HG02678 (cell line): ENCODE measurements around the gene SLX4IP.
"Not testable (repeated sequence)": the region's sequence is repeated elsewhere in the genome, so short reads cannot be mapped to it uniquely, and the experiment has no call there.

Experiments used
- ATAC-seq: cut with Tn5 transposase; IDR thresholded peaks from one replicate; pipeline ENCODE4 v1.9.1; 2021; ENCODE audit warnings: mild to moderate bottlenecking, moderate library complexity; ENCODE audit not compliant: unreplicated experiment

The SLX4IP gene

DNA sequence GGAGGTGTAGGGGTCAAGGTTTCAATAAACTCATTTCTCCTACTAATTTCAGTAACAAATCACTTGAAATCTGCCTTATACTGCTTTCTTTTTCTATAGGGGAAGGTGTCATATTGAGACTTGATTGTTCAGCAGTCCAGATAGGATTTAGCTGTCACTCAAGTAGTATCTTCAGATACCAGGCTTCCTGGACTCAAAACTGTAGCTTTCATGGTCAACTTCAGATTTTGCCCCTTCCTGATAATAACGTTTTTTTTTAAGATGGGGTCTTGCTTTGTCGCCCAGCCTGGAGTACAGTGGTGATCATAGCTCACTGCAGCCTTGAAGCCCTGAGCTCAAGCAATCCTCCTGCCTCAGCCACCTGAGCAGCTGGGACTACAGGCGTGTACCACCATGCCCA is 160.9 kb downstream of the SLX4IP start:
- ATAC-seq: no peak

GRCh38 chr20:10596710-10597121 is 161.6 kb downstream of the SLX4IP start:
- ATAC-seq: no peak

DNA sequence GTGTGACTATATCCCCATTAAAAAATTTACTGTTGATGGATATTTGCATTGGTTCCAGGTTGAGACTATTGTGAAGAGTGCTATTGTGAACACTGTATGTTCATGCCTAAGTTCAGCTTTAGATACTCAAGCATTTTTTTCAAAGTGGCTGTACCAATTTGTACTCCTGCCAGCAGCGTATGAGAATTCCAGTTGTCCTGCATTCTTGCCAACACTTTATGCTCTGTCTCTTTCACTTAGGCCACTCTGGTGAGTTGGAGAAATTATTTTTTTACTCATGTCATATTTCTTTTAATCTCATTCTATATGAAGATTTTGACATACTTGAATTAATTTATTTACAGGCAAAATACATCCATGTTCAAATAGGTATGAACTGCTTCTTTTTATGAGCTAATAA is 162.5 kb downstream of the SLX4IP start:
- ATAC-seq: no peak

GRCh38 chr20:10602221-10602871 is 167.2 kb downstream of the SLX4IP start:
- no peak for ATAC-seq

DNA sequence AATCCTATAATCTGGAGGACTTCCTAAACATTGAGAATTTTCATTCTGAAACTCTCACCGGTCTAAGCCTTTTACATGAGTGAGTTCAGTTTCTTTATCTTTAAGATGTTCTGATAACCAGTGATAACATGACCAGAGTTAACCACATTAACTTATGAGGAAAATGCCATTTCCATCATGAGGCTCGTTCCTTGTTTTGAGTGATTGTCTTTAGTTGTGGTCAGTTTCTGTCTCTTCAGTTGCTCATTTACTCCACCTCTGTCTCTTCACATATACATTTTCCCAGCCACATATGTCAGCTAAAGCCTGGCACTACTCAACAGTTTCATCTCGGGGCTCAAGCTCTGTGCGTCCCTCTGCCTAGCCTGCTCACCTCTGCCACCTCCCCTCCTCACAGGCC is 168.3 kb downstream of the SLX4IP start:
- ATAC-seq: no peak

DNA sequence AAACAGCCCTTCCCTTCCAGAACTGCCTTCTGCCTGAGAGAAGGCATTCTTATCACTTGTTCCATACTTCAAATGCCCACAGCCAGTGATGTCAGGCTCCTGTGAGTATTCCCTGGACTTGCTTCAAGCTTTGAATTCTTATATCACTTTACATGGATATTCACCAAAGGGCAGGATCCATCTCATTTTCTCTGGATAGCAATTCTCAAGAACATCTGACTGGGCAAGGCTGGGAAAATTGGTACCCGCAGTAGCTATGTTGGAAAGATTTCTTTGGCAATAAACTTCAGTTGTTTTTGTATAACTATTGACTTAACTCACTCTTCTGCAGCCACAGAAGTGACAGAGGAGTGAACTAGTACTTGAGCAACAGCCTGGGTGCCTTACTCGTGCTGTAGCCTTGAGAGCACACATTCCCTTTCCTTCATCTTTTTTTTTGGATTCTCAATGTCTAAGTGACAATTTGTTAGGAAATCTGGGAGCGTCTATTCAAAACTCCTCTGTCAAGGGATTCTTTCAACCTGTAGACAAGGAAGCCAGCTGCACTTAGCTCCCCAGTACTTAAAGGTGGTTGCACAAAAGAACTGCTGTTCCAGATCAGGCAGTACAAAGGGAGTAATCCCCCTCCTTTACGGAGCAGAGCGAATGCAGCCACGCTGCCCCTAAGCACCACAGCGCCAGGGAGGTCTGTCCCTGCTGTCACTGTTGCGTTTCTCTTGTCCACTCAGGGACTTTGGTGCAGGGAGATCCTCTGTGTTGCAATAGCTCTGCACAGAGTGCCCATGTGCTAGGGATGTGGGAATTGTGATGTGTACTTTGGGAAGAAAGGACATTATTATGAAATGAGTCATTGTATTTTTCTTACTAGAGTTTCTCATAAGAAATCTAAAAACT is 169.1 kb downstream of the SLX4IP start:
- no peak for ATAC-seq

- no peak for ATAC-seq
These were observed 169.8 kb downstream of the SLX4IP start for GRCh38 chr20:10604865-10605440.

- no peak for ATAC-seq
These were observed 170.6 kb downstream of the SLX4IP start for GRCh38 chr20:10605547-10606195.

DNA sequence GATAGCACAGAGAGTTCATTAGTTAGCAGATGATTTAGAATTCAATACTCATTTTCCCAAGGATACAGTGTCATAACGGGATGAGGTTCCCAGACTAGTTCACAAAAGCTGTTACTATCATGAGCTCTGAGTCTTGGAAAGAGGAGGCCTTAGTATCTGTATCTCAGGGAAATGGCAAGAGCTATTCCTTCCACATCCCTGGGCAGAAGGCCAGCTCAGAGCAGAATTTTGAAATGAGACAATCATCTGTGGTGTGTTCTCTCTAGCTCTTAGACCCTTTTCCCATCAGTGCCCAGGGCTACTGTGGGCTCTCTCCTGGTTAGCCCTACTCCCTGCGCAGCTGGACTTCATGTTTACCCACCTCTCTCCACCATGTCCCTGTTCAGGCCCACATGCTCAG is 174.2 kb downstream of the SLX4IP start:
- ATAC-seq: no peak

DNA sequence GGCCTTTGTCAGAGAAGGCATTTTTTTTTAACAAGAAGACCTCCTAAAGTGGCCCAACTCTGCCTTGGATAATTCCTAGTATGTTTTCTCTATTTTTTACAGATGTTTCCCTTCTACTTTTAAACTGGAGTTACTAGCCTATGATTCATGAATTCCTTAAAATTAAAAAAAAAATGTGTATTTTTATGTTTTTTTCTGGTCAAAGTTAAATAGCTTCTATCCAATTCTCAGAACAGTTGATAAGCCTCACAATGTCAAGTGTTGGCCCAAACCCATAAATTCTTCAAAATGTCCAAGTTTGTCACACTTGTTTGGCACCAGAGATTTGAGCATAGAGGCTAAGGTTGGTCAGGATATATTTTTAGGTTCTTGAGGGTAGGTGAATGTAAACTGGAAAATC is 174.7 kb downstream of the SLX4IP start:
- ATAC-seq: no peak

DNA sequence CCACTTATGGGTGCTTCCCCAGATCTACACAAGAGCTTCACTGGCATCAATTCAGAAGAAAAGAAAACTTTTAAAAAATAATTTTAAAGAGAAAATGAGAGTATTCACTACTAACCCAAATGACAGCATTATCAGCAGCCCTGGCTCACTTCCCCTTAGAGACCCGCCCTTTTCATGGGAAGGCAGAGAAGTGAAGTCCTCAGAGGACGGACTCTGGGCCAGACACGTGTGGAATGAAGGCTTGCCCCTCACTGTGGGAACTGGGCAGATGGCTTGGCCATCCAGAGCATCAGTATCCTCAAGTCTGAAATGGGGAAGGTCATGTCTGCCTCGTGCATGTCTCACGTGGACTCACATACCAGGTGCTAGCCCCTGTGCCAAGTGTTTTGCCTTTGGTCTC is 175.1 kb downstream of the SLX4IP start:
- no peak for ATAC-seq

DNA sequence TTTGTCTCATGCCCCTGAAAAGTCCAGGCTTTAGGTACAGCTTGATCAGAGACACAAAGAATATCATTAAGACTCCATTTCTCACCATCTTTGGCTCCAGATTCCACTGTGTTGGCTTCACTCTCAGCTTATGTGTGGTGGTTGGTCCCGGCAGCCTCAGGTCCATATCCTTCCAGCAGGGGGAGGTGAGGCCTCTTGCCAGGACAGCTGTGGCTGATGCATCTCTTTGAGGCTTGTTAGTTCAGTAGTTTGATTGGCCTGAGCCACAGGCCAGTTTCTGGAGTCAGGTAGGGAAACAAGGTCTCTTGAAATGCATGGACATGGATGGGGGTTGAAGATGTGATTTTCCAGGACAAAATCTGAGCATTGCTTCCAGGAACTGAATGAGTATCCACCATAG is 176.3 kb downstream of the SLX4IP start:
- peak; percentile 83 for ATAC-seq

DNA sequence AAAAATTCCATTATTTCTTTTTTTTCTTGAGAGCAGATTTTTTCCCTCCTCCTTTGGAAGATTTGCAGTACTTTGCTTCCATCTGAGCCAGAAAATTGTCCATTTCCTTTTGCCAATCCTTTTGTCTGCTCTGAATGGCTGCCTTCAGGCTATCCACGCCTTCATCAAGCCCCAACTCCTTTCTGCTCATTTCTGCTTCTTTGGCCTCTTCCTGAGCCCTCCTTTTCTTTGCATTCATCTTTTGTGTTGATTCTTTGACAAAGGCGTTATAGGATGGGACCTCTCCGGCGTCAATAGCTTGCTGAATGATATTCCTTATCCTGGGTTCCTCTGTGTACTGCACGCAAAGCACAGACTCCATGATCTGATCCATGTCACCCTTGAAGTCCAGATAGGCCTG is 178.3 kb downstream of the SLX4IP start:
- ATAC-seq: not testable (repeated sequence)

DNA sequence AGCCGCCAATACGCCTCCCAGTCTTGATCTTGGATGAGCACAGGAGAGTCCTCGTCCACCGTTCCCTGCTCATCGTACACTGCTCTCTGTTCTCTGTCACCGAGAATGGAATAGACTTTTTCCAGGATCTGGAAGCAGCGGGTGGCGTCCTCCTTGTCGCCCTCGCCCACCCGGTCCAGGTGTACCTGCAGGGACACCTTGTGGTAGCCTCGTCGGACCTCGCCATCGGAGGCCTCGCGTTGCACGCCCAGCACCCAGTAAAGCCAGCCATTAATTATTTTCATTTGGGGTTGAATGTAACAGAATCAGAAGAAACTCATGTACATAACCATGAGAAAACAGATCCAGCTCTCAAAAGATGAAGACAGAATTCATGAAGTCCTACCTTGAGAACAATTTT is 178.8 kb downstream of the SLX4IP start:
- ATAC-seq: no peak

- no peak for ATAC-seq
These were observed 181.1 kb downstream of the SLX4IP start for GRCh38 chr20:10616212-10616611.

GRCh38 chr20:10617549-10618133 is 182.5 kb downstream of the SLX4IP start:
- ATAC-seq: not testable (repeated sequence)

GRCh38 chr20:10618611-10619245 is 183.6 kb downstream of the SLX4IP start:
- ATAC-seq: no peak

GRCh38 chr20:10619427-10619826 is 184.3 kb downstream of the SLX4IP start:
- ATAC-seq: no peak

DNA sequence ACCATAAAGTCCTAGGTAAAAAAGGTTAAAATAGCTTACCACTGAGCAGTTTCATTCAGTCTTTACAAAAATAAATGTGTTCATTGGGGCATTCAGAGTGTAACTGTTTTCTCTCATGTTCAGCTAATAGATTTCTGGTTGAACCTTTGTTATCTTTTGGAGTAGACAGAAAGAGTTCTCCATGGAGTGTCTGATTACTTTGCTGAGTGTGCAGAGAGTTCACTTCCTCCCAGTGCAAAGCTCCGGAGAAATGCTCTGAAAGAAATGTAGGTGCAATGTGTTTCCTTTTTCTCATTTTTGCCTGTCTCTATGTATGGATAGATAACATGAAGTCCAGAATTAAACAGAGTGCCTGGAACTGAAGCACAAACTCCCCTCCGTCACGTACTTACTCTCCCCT is 186.0 kb downstream of the SLX4IP start:
- no peak for ATAC-seq

DNA sequence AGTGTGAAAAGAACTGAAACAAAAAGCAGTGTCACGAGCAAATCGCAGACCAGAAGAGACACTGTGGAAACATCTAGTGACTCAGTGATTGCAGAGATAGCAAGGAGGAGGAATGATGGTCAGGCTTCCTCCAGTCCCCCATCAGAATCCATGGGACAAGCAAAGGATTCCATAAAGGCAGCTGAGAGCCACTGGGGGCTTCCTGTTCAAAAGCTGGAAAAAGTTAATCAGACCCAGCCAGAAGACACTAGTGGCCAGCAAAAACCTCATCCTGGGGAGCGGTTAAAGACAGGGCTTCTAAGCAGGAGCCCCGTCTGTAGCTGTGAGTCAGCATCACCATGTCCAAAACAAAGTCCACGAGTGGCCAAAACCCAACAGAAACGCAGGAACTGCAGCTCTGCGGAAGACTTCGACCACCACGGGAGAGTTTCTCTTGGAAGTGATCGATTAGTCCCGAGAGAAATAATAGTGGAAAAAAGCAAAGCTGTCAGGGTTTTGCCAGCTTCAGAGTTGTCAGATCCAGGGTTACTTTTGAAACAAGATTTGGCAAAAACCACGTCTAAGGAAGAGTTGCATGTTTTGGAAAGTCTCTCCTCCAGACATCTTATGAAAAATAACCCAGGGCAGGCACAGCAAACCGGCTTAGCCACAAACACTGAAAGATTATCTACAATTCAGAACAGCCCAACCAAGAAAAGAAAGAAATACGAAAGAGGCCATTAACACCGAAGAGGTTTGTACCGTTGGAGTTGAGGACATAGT is 187.7 kb downstream of the SLX4IP start:
- ATAC-seq: no peak
